Effector CD4-positive, alpha-beta T cell (primary cell): ENCODE measurements around the gene FXR1.
A peak's percentile ranks its signal among the peaks of the same experiment; 100 is the strongest.
"Not testable (repeated sequence)": the region's sequence is repeated elsewhere in the genome, so short reads cannot be mapped to it uniquely, and the experiment has no call there.

Experiments
- DNase-seq: peaks from one replicate; pipeline ENCODE4 v3.0.0-alpha.2; 2020

The FXR1 gene

GRCh38 chr3:180940826-180941225 lies 28.4 kb downstream of the FXR1 start:
- DNase-seq = no peak

GRCh38 chr3:180947761-180948390 lies 35.4 kb downstream of the FXR1 start:
- DNase-seq = no peak

- DNase-seq = no peak
Observed at GRCh38 chr3:180959691-180960090, 47.2 kb downstream of the FXR1 start.

- DNase-seq = no peak
Observed at GRCh38 chr3:180961087-180961486, 48.6 kb downstream of the FXR1 start.

GRCh38 chr3:180961552-180961951 lies 49.1 kb downstream of the FXR1 start:
- DNase-seq = no peak

GRCh38 chr3:180962530-180962929 lies 50.1 kb downstream of the FXR1 start:
- no peak for DNase-seq

- no peak for DNase-seq
Observed at GRCh38 chr3:180970931-180971330, 58.5 kb downstream of the FXR1 start.

- no peak for DNase-seq
Observed at GRCh38 chr3:180973543-180973942, 61.1 kb downstream of the FXR1 start.

GRCh38 chr3:180974286-180974685 lies 61.8 kb downstream of the FXR1 start:
- DNase-seq = no peak

GRCh38 chr3:180977498-180977897 lies 65.0 kb downstream of the FXR1 start:
- DNase-seq = no peak

- no peak for DNase-seq
Observed at GRCh38 chr3:180979961-180980360, 67.5 kb downstream of the FXR1 start.

- DNase-seq = no peak
Observed at GRCh38 chr3:180980611-180981010, 68.1 kb downstream of the FXR1 start.

- DNase-seq = no peak
Observed at GRCh38 chr3:180981912-180982311, 69.4 kb downstream of the FXR1 start.

GRCh38 chr3:180983136-180983535 lies 70.7 kb downstream of the FXR1 start:
- DNase-seq = no peak

GRCh38 chr3:180986366-180986765 lies 73.9 kb downstream of the FXR1 start:
- not testable (repeated sequence) for DNase-seq

- DNase-seq = no peak
Observed at GRCh38 chr3:180987344-180987743, 74.9 kb downstream of the FXR1 start.

GRCh38 chr3:180989291-180990163 lies 77.1 kb downstream of the FXR1 start, which contains the start of gene DNAJC19:
Gene DNAJC19, minus strand, starts transcription at chr3:180989736. Its CDS starts 134 bp downstream, at chr3:180989602.
- peak; percentile 90 for DNase-seq

GRCh38 chr3:180990505-180990904 lies 78.0 kb downstream of the FXR1 start:
- no peak for DNase-seq

GRCh38 chr3:180996415-180996932 lies 84.0 kb downstream of the FXR1 start:
- DNase-seq = no peak

- DNase-seq = not testable (repeated sequence)
Observed at GRCh38 chr3:181002331-181002730, 89.9 kb downstream of the FXR1 start.

GRCh38 chr3:181003469-181003868 lies 91.0 kb downstream of the FXR1 start:
- DNase-seq = not testable (repeated sequence)

- DNase-seq = no peak
Observed at GRCh38 chr3:181006541-181006940, 94.1 kb downstream of the FXR1 start.

- no peak for DNase-seq
Observed at GRCh38 chr3:181007262-181007661, 94.8 kb downstream of the FXR1 start.

- no peak for DNase-seq
Observed at GRCh38 chr3:181008796-181009195, 96.3 kb downstream of the FXR1 start.
